ENCODE measurements around the gene ERC2.
"Not testable (repeated sequence)": the region's sequence is repeated elsewhere in the genome, so short reads cannot be mapped to it uniquely, and the experiment has no call there.

The ERC2 gene

DNA sequence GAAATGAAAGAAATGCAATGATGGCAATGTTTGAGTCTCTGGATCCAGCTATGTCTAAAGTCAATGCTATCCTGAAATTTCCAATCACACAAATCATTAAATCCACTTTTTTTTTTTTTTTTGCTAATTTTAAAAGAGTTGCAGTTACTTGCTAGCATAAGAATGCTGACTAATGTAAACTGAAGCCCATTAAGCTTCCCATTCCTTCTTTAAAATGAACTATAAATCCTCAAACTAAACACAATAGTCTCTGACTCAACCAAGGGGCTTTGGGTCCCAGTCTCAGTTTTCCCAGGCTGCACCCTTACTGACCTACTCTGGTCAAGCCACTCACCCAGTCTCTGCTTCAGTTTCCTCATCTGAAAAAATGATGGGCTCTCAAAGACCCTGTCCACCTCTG lies 361.1 kb downstream of the ERC2 start:
- Mint-ChIP-seq H3K9me3 (no peaks in the 10 kb centered on the region), H3K4me3 (no peak overlapping the region), H3K36me3 (no peaks in the 10 kb centered on the region), H3K4me1 (no peaks in the 10 kb centered on the region), H3K27ac (no peak overlapping the region), H3K27me3 (no peaks in the 10 kb centered on the region)
- no peak for DNase-seq (ENCODE audit: low spot score in 2 of 2)
- ATAC-seq (ENCODE audit: low read depth): no peak

GRCh38 chr3:56102032-56102431 lies 366.2 kb downstream of the ERC2 start:
- H3K4me1 Mint-ChIP-seq: no peaks in the 10 kb centered on the region
- ATAC-seq (ENCODE audit: low read depth): no peak
- H3K36me3 Mint-ChIP-seq: no peaks in the 10 kb centered on the region
- no peak overlapping the region for H3K4me3 Mint-ChIP-seq
- H3K9me3 Mint-ChIP-seq: no peaks in the 10 kb centered on the region
- no peak overlapping the region for H3K27ac Mint-ChIP-seq
- DNase-seq (ENCODE audit: low spot score in 2 of 2): no peak
- no peaks in the 10 kb centered on the region for H3K27me3 Mint-ChIP-seq

GRCh38 chr3:56101576-56101975 lies 366.7 kb downstream of the ERC2 start:
- DNase-seq (ENCODE audit: low spot score in 2 of 2) (no peak), ATAC-seq (ENCODE audit: low read depth) (no peak)
- Mint-ChIP-seq H3K4me1 (no peaks in the 10 kb centered on the region), H3K4me3 (no peak overlapping the region), H3K36me3 (no peaks in the 10 kb centered on the region), H3K27ac (no peak overlapping the region), H3K9me3 (no peaks in the 10 kb centered on the region), H3K27me3 (no peaks in the 10 kb centered on the region)

GRCh38 chr3:56096999-56097398 lies 371.3 kb downstream of the ERC2 start:
- no peak for ATAC-seq (ENCODE audit: low read depth)
- Mint-ChIP-seq H3K4me3 (no peak overlapping the region), H3K4me1 (no peaks in the 10 kb centered on the region), H3K27me3 (peaks cover 1% of the 10 kb centered on the region), H3K9me3 (no peaks in the 10 kb centered on the region), H3K36me3 (no peaks in the 10 kb centered on the region), H3K27ac (no peak overlapping the region)
- no peak for DNase-seq (ENCODE audit: low spot score in 2 of 2)

- Mint-ChIP-seq H3K4me3 (no peak overlapping the region), H3K36me3 (no peaks in the 10 kb centered on the region), H3K4me1 (no peaks in the 10 kb centered on the region), H3K9me3 (no peaks in the 10 kb centered on the region), H3K27me3 (peaks cover 1% of the 10 kb centered on the region), H3K27ac (no peak overlapping the region)
- no peak for DNase-seq (ENCODE audit: low spot score in 2 of 2)
- no peak for ATAC-seq (ENCODE audit: low read depth)
Observed at GRCh38 chr3:56094170-56094569, 374.1 kb downstream of the ERC2 start.

- no peaks in the 10 kb centered on the region for H3K27me3 Mint-ChIP-seq
- no peak overlapping the region for H3K4me3 Mint-ChIP-seq
- H3K36me3 Mint-ChIP-seq: no peaks in the 10 kb centered on the region
- no peak overlapping the region for H3K27ac Mint-ChIP-seq
- ATAC-seq (ENCODE audit: low read depth): no peak
- no peaks in the 10 kb centered on the region for H3K9me3 Mint-ChIP-seq
- no peaks in the 10 kb centered on the region for H3K4me1 Mint-ChIP-seq
- DNase-seq (ENCODE audit: low spot score in 2 of 2): no peak
Observed at GRCh38 chr3:56089739-56090138, 378.5 kb downstream of the ERC2 start.

GRCh38 chr3:56087451-56088053 lies 380.7 kb downstream of the ERC2 start:
- H3K36me3 Mint-ChIP-seq: no peaks in the 10 kb centered on the region

GRCh38 chr3:56086355-56086754 lies 381.9 kb downstream of the ERC2 start:
- no peaks in the 10 kb centered on the region for H3K36me3 Mint-ChIP-seq
- no peaks in the 10 kb centered on the region for H3K4me1 Mint-ChIP-seq
- H3K9me3 Mint-ChIP-seq: peaks cover 2% of the 10 kb centered on the region
- no peaks in the 10 kb centered on the region for H3K27me3 Mint-ChIP-seq
- H3K27ac Mint-ChIP-seq: no peak overlapping the region
- no peak for ATAC-seq (ENCODE audit: low read depth)
- H3K4me3 Mint-ChIP-seq: no peak overlapping the region
- DNase-seq (ENCODE audit: low spot score in 2 of 2): no peak

More at GRCh38 chr3:56087451-56088053, 380.7 kb downstream of the ERC2 start:
- Mint-ChIP-seq H3K4me3 (no peak overlapping the region), H3K27ac (no peak overlapping the region), H3K9me3 (peaks cover 2% of the 10 kb centered on the region), H3K27me3 (no peaks in the 10 kb centered on the region), H3K4me1 (no peaks in the 10 kb centered on the region)
- DNase-seq (ENCODE audit: low spot score in 2 of 2) (no peak), ATAC-seq (ENCODE audit: low read depth) (no peak)

GRCh38 chr3:56081246-56081645 lies 387.0 kb downstream of the ERC2 start:
- DNase-seq (ENCODE audit: low spot score in 2 of 2) (no peak), ATAC-seq (ENCODE audit: low read depth) (no peak)
- Mint-ChIP-seq H3K9me3 (peaks cover 2% of the 10 kb centered on the region), H3K4me3 (no peak overlapping the region), H3K27me3 (no peaks in the 10 kb centered on the region), H3K36me3 (no peaks in the 10 kb centered on the region), H3K4me1 (no peaks in the 10 kb centered on the region), H3K27ac (no peak overlapping the region)

DNA sequence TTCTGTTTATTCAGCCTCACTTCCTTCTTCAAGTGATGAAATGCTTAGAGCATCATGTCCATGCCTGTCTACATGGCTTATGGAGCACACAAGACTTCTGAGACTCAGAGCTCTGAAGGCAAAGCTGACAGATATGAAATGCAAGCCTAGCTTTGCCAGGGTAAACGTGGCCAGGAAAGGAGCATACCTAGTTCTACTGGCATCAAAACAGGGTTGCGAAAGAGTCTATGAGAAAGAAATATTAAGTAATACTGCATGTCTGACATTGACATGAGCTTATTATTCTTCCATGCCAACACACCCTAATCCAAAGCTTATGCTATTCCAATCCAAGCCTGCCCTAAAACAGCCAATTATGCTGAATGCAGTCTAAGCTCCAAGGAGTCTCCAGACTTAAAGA lies 391.5 kb downstream of the ERC2 start:
- H3K27me3 Mint-ChIP-seq: no peaks in the 10 kb centered on the region
- DNase-seq (ENCODE audit: low spot score in 2 of 2): no peak
- ATAC-seq (ENCODE audit: low read depth): no peak

GRCh38 chr3:56075089-56075488 lies 393.2 kb downstream of the ERC2 start:
- peaks cover 2% of the 10 kb centered on the region for H3K27me3 Mint-ChIP-seq
- H3K4me3 Mint-ChIP-seq: no peak overlapping the region
- ATAC-seq (ENCODE audit: low read depth) (no peak), DNase-seq (ENCODE audit: low spot score in 2 of 2) (no peak)
- no peaks in the 10 kb centered on the region for H3K9me3 Mint-ChIP-seq
- H3K4me1 Mint-ChIP-seq: no peaks in the 10 kb centered on the region
- H3K36me3 Mint-ChIP-seq: no peaks in the 10 kb centered on the region
- no peak overlapping the region for H3K27ac Mint-ChIP-seq

More for the DNA sequence above, 391.5 kb downstream of the ERC2 start:
- H3K4me3 Mint-ChIP-seq: no peak overlapping the region
- no peaks in the 10 kb centered on the region for H3K9me3 Mint-ChIP-seq
- H3K36me3 Mint-ChIP-seq: no peaks in the 10 kb centered on the region
- H3K4me1 Mint-ChIP-seq: no peaks in the 10 kb centered on the region
- no peak overlapping the region for H3K27ac Mint-ChIP-seq

DNA sequence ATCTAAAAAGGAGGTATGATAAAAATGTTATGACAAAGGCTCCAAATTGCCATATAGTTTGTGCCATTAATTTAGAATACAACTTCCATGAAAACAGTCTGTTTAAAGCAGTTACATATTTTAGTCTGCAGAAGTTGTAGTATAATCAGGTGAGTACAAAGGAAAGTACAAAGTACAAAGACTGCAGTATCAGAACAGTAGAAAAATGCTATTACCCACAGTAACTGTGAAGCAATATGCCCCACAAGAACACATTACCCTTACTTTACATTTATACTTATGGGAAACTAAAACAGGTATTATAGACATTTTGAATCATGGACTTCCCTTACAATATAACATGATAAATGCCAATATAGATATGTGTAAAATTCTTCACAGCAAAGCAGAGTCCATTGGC lies 398.5 kb downstream of the ERC2 start:
- Mint-ChIP-seq H3K27me3 (peaks cover 2% of the 10 kb centered on the region), H3K27ac (no peak overlapping the region), H3K9me3 (peaks cover 3% of the 10 kb centered on the region), H3K36me3 (no peaks in the 10 kb centered on the region), H3K4me1 (no peaks in the 10 kb centered on the region), H3K4me3 (no peak overlapping the region)
- DNase-seq (ENCODE audit: low spot score in 2 of 2) (no peak), ATAC-seq (ENCODE audit: low read depth) (no peak)

- H3K27ac Mint-ChIP-seq; H3K27me3 Mint-ChIP-seq; DNase-seq (ENCODE audit: low spot score in 2 of 2); H3K4me1 Mint-ChIP-seq; H3K4me3 Mint-ChIP-seq; H3K9me3 Mint-ChIP-seq; H3K36me3 Mint-ChIP-seq; ATAC-seq (ENCODE audit: low read depth): not testable (repeated sequence)
Observed at GRCh38 chr3:56066405-56066804, 401.9 kb downstream of the ERC2 start.

- Mint-ChIP-seq H3K36me3 (no peaks in the 10 kb centered on the region), H3K27me3 (peaks cover 1% of the 10 kb centered on the region), H3K4me3 (no peak overlapping the region), H3K27ac (no peak overlapping the region), H3K4me1 (no peaks in the 10 kb centered on the region), H3K9me3 (peaks cover 3% of the 10 kb centered on the region)
- no peak for DNase-seq (ENCODE audit: low spot score in 2 of 2)
- no peak for ATAC-seq (ENCODE audit: low read depth)
Observed at GRCh38 chr3:56064684-56065083, 403.6 kb downstream of the ERC2 start.

GRCh38 chr3:56061279-56061626 lies 407.0 kb downstream of the ERC2 start:
- no peak for DNase-seq (ENCODE audit: low spot score in 2 of 2)
- H3K36me3 Mint-ChIP-seq: no peaks in the 10 kb centered on the region
- H3K27ac Mint-ChIP-seq: no peak overlapping the region
- no peak for ATAC-seq (ENCODE audit: low read depth)
- no peak overlapping the region for H3K4me3 Mint-ChIP-seq
- peaks cover 2% of the 10 kb centered on the region for H3K9me3 Mint-ChIP-seq
- no peaks in the 10 kb centered on the region for H3K4me1 Mint-ChIP-seq
- peaks cover 1% of the 10 kb centered on the region for H3K27me3 Mint-ChIP-seq
